Measurements from ENCODE around the gene NIN.

GRCh38 chr14:50862036-50862570, 31.1 kb upstream of the NIN start:
- TF ChIP-seq CTCF (IDR thresholded peaks at IDR 0.05; ENCODE audit: low read depth, low read length, missing input control), result no peak
- TF ChIP-seq ZBTB33 (IDR thresholded peaks at IDR 0.05), result no peak
- TF ChIP-seq HNF4A (conservative IDR thresholded peaks at IDR 0.05), result no peak
- TF ChIP-seq JUND (IDR thresholded peaks at IDR 0.05), result no peak
- no peak for TF ChIP-seq YY1 (IDR thresholded peaks at IDR 0.05)
- TF ChIP-seq MAX (IDR thresholded peaks at IDR 0.05), result no peak
- TF ChIP-seq EGR1 (IDR thresholded peaks at IDR 0.05; ENCODE audit: low read depth in 2 of 2), result no peak
- TF ChIP-seq RAD21 (IDR thresholded peaks at IDR 0.05), result no peak
- TF ChIP-seq NR2F2 (IDR thresholded peaks at IDR 0.05), result no peak
- no peak for TF ChIP-seq TAF1 (conservative IDR thresholded peaks at IDR 0.05)

Data from liver (tissue), 3 donors.